Mesothelial cell of epicardium (in vitro differentiated cells): ENCODE measurements around the gene CRTC1. TPM values are rescaled to one million over a fixed set of nuclear protein-coding genes. Genes with fewer than 3 reads are reported as not detected.

Experiments used
- DNase-seq, 2 experiments: peaks; one replicate each; pipeline ENCODE4 v3.0.0; 2021; ENCODE audit warnings: low spot score in 2 of 2; ENCODE audit not compliant: unreplicated experiment in 2 of 2
- H3K27ac Mint-ChIP-seq: 2 replicates; pipeline ENCODE4 v1.8.0; 2021; ENCODE audit warnings: mixed read lengths
- H3K27me3 Mint-ChIP-seq: 2 replicates; pipeline ENCODE4 v1.8.0; 2021; ENCODE audit warnings: low read depth, mixed read lengths
- H3K36me3 Mint-ChIP-seq: 2 replicates; pipeline ENCODE4 v1.8.0; 2021; ENCODE audit warnings: mixed read lengths
- H3K4me1 Mint-ChIP-seq: 2 replicates; pipeline ENCODE4 v1.8.0; 2021; ENCODE audit warnings: mixed read lengths
- H3K4me3 Mint-ChIP-seq: 2 replicates; pipeline ENCODE4 v1.8.0; 2021; ENCODE audit warnings: mild to moderate bottlenecking, moderate library complexity, mixed read lengths
- H3K9me3 Mint-ChIP-seq: 2 replicates; pipeline ENCODE4 v1.8.0; 2021; ENCODE audit warnings: mixed read lengths
- total RNA-seq: library from RNA; stranded (reverse); gene quantifications from 3 replicates; pipeline ENCODE4 v1.2.1, GENCODE V29; 2021
- TF ChIP-seq, protein P1 (sequence below): fragments of 200-600 bp; sonication (generic); IDR thresholded peaks from one replicate; pipeline ENCODE4 v1.5.0; 2021; ENCODE audit warnings: antibody characterized with exemption; ENCODE audit not compliant: unreplicated experiment

CRTC1 gene
- total RNA-seq, 1 donor from 2014 or later, result 31.9 TPM

DNA sequence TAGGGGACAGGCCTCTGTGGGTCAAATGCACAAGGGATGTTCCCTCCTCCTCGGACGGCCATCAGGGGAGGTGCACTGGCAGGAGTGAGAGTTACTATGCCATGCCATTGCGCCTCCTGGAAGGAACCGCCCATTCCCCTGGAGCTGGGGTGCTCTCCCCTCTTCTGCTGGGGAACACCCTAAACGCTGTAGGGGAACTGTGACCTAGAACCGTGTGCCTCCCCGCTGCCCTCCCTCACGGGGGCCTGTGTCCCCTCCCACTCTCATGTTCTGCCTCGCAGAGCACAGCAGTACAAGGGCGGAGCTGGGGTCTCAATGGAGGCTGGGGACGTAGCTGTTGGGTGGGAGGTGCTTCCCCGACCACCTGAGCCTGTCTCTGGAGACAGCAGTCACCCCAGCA lies 17.2 kb upstream of the CRTC1 start:
- Mint-ChIP-seq H3K9me3 (no peaks in the 10 kb centered on the region), H3K36me3 (peaks cover 12% of the 10 kb centered on the region), H3K27me3 (no peaks in the 10 kb centered on the region), H3K4me3 (no peak overlapping the region), H3K27ac (no peak overlapping the region), H3K4me1 (no peaks in the 10 kb centered on the region)
- TF ChIP-seq, protein P1, sequence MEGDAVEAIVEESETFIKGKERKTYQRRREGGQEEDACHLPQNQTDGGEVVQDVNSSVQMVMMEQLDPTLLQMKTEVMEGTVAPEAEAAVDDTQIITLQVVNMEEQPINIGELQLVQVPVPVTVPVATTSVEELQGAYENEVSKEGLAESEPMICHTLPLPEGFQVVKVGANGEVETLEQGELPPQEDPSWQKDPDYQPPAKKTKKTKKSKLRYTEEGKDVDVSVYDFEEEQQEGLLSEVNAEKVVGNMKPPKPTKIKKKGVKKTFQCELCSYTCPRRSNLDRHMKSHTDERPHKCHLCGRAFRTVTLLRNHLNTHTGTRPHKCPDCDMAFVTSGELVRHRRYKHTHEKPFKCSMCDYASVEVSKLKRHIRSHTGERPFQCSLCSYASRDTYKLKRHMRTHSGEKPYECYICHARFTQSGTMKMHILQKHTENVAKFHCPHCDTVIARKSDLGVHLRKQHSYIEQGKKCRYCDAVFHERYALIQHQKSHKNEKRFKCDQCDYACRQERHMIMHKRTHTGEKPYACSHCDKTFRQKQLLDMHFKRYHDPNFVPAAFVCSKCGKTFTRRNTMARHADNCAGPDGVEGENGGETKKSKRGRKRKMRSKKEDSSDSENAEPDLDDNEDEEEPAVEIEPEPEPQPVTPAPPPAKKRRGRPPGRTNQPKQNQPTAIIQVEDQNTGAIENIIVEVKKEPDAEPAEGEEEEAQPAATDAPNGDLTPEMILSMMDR, result no peak
- DNase-seq, result no peak

DNA sequence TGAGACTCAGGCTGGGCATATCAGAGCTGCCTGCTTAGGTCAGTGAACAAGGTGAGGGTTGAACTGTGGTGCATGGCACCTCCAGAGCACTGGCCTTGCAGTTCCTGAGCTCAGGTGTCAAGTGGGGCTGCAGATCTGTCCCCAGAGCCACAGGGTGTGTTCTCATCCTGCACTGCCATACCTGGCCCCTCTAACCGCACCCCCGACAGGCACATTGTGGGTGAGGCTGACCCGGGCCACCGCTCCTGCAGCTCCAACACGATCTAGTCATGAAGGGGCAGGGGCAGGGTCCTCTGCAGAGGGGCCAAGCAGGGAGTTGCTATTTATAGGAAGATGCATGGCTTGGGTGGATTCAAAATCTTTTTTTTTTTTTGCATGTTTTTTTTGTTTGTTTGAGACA lies 16.7 kb upstream of the CRTC1 start:
- H3K27me3 Mint-ChIP-seq, result no peaks in the 10 kb centered on the region

GRCh38 chr19:18667531-18668251 lies 15.8 kb upstream of the CRTC1 start:
- no peak overlapping the region for H3K4me3 Mint-ChIP-seq
- no peak overlapping the region for H3K27ac Mint-ChIP-seq
- H3K27me3 Mint-ChIP-seq, result no peaks in the 10 kb centered on the region
- H3K9me3 Mint-ChIP-seq, result no peaks in the 10 kb centered on the region
- peaks cover 14% of the 10 kb centered on the region for H3K36me3 Mint-ChIP-seq
- no peak for DNase-seq
- H3K4me1 Mint-ChIP-seq, result peaks cover 5% of the 10 kb centered on the region
- TF ChIP-seq, protein P1, result no peak

More for the DNA sequence above, 16.7 kb upstream of the CRTC1 start:
- H3K4me1 Mint-ChIP-seq, result peaks cover 5% of the 10 kb centered on the region
- TF ChIP-seq, protein P1, result no peak
- no peak for DNase-seq
- no peak overlapping the region for H3K4me3 Mint-ChIP-seq
- no peak overlapping the region for H3K27ac Mint-ChIP-seq
- H3K36me3 Mint-ChIP-seq, result peaks cover 14% of the 10 kb centered on the region
- no peaks in the 10 kb centered on the region for H3K9me3 Mint-ChIP-seq

DNA sequence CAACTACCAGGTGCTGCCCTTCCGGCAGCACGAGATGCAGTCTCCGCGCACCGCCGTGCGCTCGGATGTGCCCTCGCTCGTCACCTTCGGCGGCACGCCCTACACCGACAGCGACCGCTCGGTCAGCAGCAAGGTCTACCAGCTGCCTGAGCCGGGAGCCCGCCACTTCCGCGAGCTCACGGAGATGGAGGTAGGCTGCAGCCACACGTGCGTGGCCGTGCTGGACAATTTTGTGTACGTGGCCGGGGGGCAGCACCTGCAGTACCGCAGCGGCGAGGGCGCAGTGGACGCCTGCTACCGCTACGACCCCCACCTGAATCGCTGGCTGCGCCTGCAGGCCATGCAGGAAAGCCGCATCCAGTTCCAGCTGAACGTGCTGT lies 15.2 kb upstream of the CRTC1 start:
- H3K9me3 Mint-ChIP-seq, result no peaks in the 10 kb centered on the region
- no peak for DNase-seq
- H3K27me3 Mint-ChIP-seq, result no peaks in the 10 kb centered on the region
- H3K36me3 Mint-ChIP-seq, result peaks cover 14% of the 10 kb centered on the region
- peaks cover 5% of the 10 kb centered on the region for H3K4me1 Mint-ChIP-seq
- no peak overlapping the region for H3K27ac Mint-ChIP-seq
- TF ChIP-seq, protein P1, result no peak
- H3K4me3 Mint-ChIP-seq, result no peak overlapping the region

GRCh38 chr19:18668744-18669523 lies 14.5 kb upstream of the CRTC1 start:
- Mint-ChIP-seq H3K27ac (no peak overlapping the region), H3K27me3 (no peaks in the 10 kb centered on the region), H3K4me3 (no peak overlapping the region), H3K9me3 (no peaks in the 10 kb centered on the region), H3K36me3 (peaks cover 14% of the 10 kb centered on the region), H3K4me1 (peaks cover 5% of the 10 kb centered on the region)
- no peak for DNase-seq
- TF ChIP-seq, protein P1, result no peak
